DMS153 (cell line): Measurements from ENCODE around the gene PLD6.
"Not testable (repeated sequence)": the region's sequence is repeated elsewhere in the genome, so short reads cannot be mapped to it uniquely, and the experiment has no call there.

Experiments
- DNase-seq: peaks from one replicate; lab custom pipeline; 2025; lab: John Stamatoyannopoulos, UW

Gene PLD6

GRCh38 chr17:17200831-17201230, 5.3 kb downstream of the PLD6 start:
- no peak for DNase-seq

- no peak for DNase-seq
Measured at GRCh38 chr17:17200311-17200710, 5.8 kb downstream of the PLD6 start.

- DNase-seq = no peak
Measured at GRCh38 chr17:17198281-17198680, 7.9 kb downstream of the PLD6 start.

- no peak for DNase-seq
Measured at GRCh38 chr17:17196776-17197175, 9.4 kb downstream of the PLD6 start.

- DNase-seq = not testable (repeated sequence)
Measured at GRCh38 chr17:17195466-17195865, 10.7 kb downstream of the PLD6 start.

GRCh38 chr17:17191961-17192381, 14.2 kb downstream of the PLD6 start:
- DNase-seq = no peak

GRCh38 chr17:17191346-17191792, 14.8 kb downstream of the PLD6 start:
- no peak for DNase-seq

- no peak for DNase-seq
Measured at GRCh38 chr17:17190188-17190587, 15.9 kb downstream of the PLD6 start.

GRCh38 chr17:17189559-17189958, 16.6 kb downstream of the PLD6 start:
- DNase-seq = no peak

GRCh38 chr17:17188586-17188985, 17.5 kb downstream of the PLD6 start:
- DNase-seq = no peak

- no peak for DNase-seq
Measured at GRCh38 chr17:17186551-17187505, 19.3 kb downstream of the PLD6 start.

GRCh38 chr17:17186051-17186450, 20.1 kb downstream of the PLD6 start:
- DNase-seq = no peak

- DNase-seq = not testable (repeated sequence)
Measured at GRCh38 chr17:17184985-17185757, 21.0 kb downstream of the PLD6 start.

- DNase-seq = no peak
Measured at GRCh38 chr17:17183744-17184143, 22.4 kb downstream of the PLD6 start.

- DNase-seq = no peak
Measured at GRCh38 chr17:17182598-17183136, 23.5 kb downstream of the PLD6 start.

GRCh38 chr17:17181666-17182597, 24.2 kb downstream of the PLD6 start:
- DNase-seq = no peak

GRCh38 chr17:17180741-17181525, 25.2 kb downstream of the PLD6 start:
- DNase-seq = no peak

- no peak for DNase-seq
Measured at GRCh38 chr17:17180141-17180603, 26.0 kb downstream of the PLD6 start.

- no peak for DNase-seq
Measured at GRCh38 chr17:17179371-17179827, 26.7 kb downstream of the PLD6 start.

- DNase-seq = no peak
Measured at GRCh38 chr17:17177176-17177575, 29.0 kb downstream of the PLD6 start.
